ENCODE data around the gene OVOL1.

DNA sequence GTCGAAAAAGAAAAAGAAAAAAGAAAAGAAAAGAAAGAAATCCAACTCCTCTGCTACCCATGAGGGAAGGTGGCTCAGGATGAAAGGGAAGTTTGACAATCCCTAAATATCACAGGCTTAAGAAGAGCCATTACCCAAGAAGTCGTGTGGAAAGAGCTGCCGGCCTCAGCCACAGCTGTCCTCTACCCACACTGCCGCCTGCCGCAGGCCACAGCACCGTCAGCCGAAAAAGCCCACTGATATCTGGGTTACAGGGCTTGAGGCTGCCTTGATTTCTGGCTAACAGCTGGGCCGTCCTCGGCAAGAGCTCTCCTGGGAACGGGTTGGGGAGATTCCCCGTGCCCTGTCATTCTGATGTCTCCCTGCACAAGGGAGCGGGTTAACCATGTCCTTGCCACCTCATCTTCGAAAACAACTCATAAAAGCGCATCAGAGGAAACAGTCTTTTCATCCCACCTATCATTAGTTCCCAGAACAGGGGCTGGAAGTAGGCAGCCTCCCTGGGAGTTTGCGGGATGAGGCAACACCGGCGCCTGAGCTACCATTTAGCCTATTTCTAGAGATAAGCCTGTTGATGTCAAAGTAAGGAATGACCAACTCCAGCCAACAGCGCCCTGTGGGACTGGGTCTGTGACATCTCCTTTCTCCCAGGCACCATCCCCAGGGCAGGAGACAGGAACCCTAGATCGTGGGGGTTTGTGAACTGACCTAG lies 25.1 kb downstream of the OVOL1 start:
- TF ChIP-seq, protein P1, sequence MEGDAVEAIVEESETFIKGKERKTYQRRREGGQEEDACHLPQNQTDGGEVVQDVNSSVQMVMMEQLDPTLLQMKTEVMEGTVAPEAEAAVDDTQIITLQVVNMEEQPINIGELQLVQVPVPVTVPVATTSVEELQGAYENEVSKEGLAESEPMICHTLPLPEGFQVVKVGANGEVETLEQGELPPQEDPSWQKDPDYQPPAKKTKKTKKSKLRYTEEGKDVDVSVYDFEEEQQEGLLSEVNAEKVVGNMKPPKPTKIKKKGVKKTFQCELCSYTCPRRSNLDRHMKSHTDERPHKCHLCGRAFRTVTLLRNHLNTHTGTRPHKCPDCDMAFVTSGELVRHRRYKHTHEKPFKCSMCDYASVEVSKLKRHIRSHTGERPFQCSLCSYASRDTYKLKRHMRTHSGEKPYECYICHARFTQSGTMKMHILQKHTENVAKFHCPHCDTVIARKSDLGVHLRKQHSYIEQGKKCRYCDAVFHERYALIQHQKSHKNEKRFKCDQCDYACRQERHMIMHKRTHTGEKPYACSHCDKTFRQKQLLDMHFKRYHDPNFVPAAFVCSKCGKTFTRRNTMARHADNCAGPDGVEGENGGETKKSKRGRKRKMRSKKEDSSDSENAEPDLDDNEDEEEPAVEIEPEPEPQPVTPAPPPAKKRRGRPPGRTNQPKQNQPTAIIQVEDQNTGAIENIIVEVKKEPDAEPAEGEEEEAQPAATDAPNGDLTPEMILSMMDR (IDR thresholded peaks at IDR 0.05), result no peak
- TF ChIP-seq POLR2A (IDR thresholded peaks at IDR 0.05), result no peak

All from adrenal gland (tissue), 5 donors.